DND-41 (cell line): ENCODE results near the gene SLC11A1.

Source experiments
- CTCF ChIP-seq: IDR thresholded peaks from 2 replicates; pipeline ENCODE4 v1.5.1; 2012; ENCODE audit warnings: borderline replicate concordance, low read length, moderate library complexity, mild to moderate bottlenecking; ENCODE audit not compliant: poor library complexity, severe bottlenecking; ENCODE audit errors: extremely low read depth
- EZH2 ChIP-seq: IDR thresholded peaks from 3 replicates; pipeline ENCODE4 v1.6.1; 2012; ENCODE audit warnings: borderline replicate concordance, low read depth, mild to moderate bottlenecking, moderate library complexity, low read length, inconsistent platforms; ENCODE audit not compliant: severe bottlenecking

GRCh38 chr2:218395090-218395444 lies 13.0 kb downstream of the SLC11A1 start:
- TF ChIP-seq CTCF (no peak), EZH2 (no peak)
